Measurements from ENCODE around the gene UBE2D1. TPM values are rescaled to one million over a fixed set of nuclear protein-coding genes. Genes with fewer than 3 reads are reported as not detected.

UBE2D1 gene
- total RNA-seq, 2 donors from 2014 or later: 3.0 to 7.5 TPM

GRCh38 chr10:58372607-58373441 is 38.0 kb downstream of the UBE2D1 start:
- intact Hi-C loops (cut with DNase I): no loop called here
- H3K4me3 ChIP-seq: no peak overlapping the region
- no peaks in the 10 kb centered on the region for H3K4me1 ChIP-seq
- 74 to 90% methylated on average over 4 of the region's 4 CpGs for WGBS, 2 donors
- TF ChIP-seq CTCF (IDR thresholded peaks at IDR 0.05) (no peak), POLR2A (IDR thresholded peaks at IDR 0.05) (no peak)
- ATAC-seq (no peak), DNase-seq (no peak)
- no peak overlapping the region for H3K27ac ChIP-seq
- H3K27me3 ChIP-seq: no peaks in the 10 kb centered on the region
- no peaks in the 10 kb centered on the region for H3K9me3 ChIP-seq
- H3K36me3 ChIP-seq (replicated peaks in 1 of 2; ENCODE audit: insufficient read depth in 1 of 2, low read depth in 2 of 2): no peaks in the 10 kb centered on the region

- H3K9me3 ChIP-seq: no peaks in the 10 kb centered on the region
- TF ChIP-seq POLR2A (IDR thresholded peaks at IDR 0.05): no peak
- no peak for TF ChIP-seq CTCF (IDR thresholded peaks at IDR 0.05)
- no peak overlapping the region for H3K4me3 ChIP-seq
- H3K27ac ChIP-seq: no peak overlapping the region
- WGBS, 2 donors: 79 to 82% methylated on average over 3 of the region's 3 CpGs
- intact Hi-C loops (cut with DNase I): no loop called here
- no peaks in the 10 kb centered on the region for H3K36me3 ChIP-seq (replicated peaks in 1 of 2; ENCODE audit: insufficient read depth in 1 of 2, low read depth in 2 of 2)
- ATAC-seq: no peak
- DNase-seq: no peak
- H3K4me1 ChIP-seq: no peaks in the 10 kb centered on the region
- no peaks in the 10 kb centered on the region for H3K27me3 ChIP-seq
Measured at GRCh38 chr10:58373442-58373827, 38.6 kb downstream of the UBE2D1 start.

- Histone ChIP-seq H3K9me3 (no peaks in the 10 kb centered on the region), H3K4me1 (peaks cover 21% of the 10 kb centered on the region), H3K27ac (no peak overlapping the region), H3K27me3 (no peaks in the 10 kb centered on the region), H3K4me3 (no peak overlapping the region), H3K36me3 (replicated peaks in 1 of 2; ENCODE audit: insufficient read depth in 1 of 2, low read depth in 2 of 2) (no peaks in the 10 kb centered on the region)
- intact Hi-C loops (cut with DNase I): no loop called here
- ATAC-seq: no peak
- TF ChIP-seq CTCF (IDR thresholded peaks at IDR 0.05): no peak
- no peak for DNase-seq
- 54 to 68% methylated on average over 2 of the region's 2 CpGs for WGBS, 2 donors
Measured at GRCh38 chr10:58382489-58382995, 47.7 kb downstream of the UBE2D1 start.

GRCh38 chr10:58384095-58384494 is 49.3 kb downstream of the UBE2D1 start:
- no peak for ATAC-seq
- TF ChIP-seq POLR2A (IDR thresholded peaks at IDR 0.05) (no peak), CTCF (IDR thresholded peaks at IDR 0.05) (no peak)
- intact Hi-C loops (cut with DNase I): no loop called here
- H3K27ac ChIP-seq: peak overlapping the region in 2 of 4 donors; percentile 82 to 85
- 55 to 57% methylated on average over 3 of the region's 3 CpGs for WGBS, 2 donors
- peak overlapping the region in 1 of 2 donors; percentile 92 for H3K4me3 ChIP-seq
- H3K4me1 ChIP-seq: peaks cover 21% of the 10 kb centered on the region
- H3K36me3 ChIP-seq (replicated peaks in 1 of 2; ENCODE audit: insufficient read depth in 1 of 2, low read depth in 2 of 2): peaks cover 0 to 2% of the 10 kb centered on the region in 2 donors
- no peaks in the 10 kb centered on the region for H3K9me3 ChIP-seq
- DNase-seq: no peak
- no peaks in the 10 kb centered on the region for H3K27me3 ChIP-seq

All from body of pancreas (tissue), 4 donors.